HUES48 (cell line): ENCODE data around the gene MLLT3.

Source experiments
- H3K27ac ChIP-seq: one replicate; pipeline ENCODE4 v1.7.0; 2013; ENCODE audit warnings: low read depth, low read length, inconsistent platforms
- H3K27me3 ChIP-seq: 2 replicates; pipeline ENCODE4 v1.6.1; 2013; ENCODE audit warnings: mild to moderate bottlenecking, low read length; ENCODE audit not compliant: control insufficient read depth, insufficient read depth
- H3K36me3 ChIP-seq: 2 replicates; pipeline ENCODE4 v1.6.1; 2013; ENCODE audit warnings: low read length; ENCODE audit not compliant: control insufficient read depth, insufficient read depth
- H3K4me1 ChIP-seq: 2 replicates; pipeline ENCODE4 v1.6.1; 2013; ENCODE audit warnings: mild to moderate bottlenecking, low read length; ENCODE audit not compliant: control insufficient read depth, insufficient read depth
- H3K4me3 ChIP-seq: 2 replicates; pipeline ENCODE4 v1.5.1; 2013; ENCODE audit warnings: mild to moderate bottlenecking, low read depth, low read length
- H3K9ac ChIP-seq: 2 replicates; pipeline ENCODE4 v1.6.1; 2013; ENCODE audit warnings: mild to moderate bottlenecking, low read depth, low read length, moderate library complexity
- H3K9me3 ChIP-seq: 2 replicates; pipeline ENCODE4 v1.6.1; 2013; ENCODE audit warnings: low read length; ENCODE audit not compliant: control insufficient read depth, insufficient read depth

The MLLT3 gene

DNA sequence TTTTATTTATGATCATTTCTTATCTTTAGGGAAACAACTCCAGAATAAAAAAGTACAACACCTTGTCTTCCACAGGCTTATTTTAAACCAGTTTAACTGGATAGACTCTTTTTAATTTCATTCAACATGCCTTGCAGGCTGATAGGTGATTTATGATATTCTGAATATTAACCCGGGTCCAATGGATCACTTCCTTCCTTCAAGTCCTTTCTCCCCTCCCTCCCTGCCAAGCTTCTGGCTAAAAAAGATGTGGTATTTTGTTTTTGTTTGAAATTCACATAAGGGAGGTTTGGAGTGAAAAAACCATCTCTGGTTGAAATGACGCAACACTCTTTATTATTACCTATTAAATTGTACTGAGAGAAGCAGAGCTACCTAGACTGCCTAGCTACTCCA, 265.3 kb downstream of the MLLT3 start:
- Histone ChIP-seq H3K9ac (no peak overlapping the region), H3K4me1 (peaks cover 34% of the 10 kb centered on the region), H3K27me3 (no peaks in the 10 kb centered on the region), H3K27ac (peak overlapping the region; percentile 76), H3K36me3 (no peaks in the 10 kb centered on the region), H3K9me3 (no peaks in the 10 kb centered on the region), H3K4me3 (no peak overlapping the region)

- peak overlapping the region; percentile 44 for H3K4me3 ChIP-seq
- no peaks in the 10 kb centered on the region for H3K9me3 ChIP-seq
- H3K27me3 ChIP-seq = no peaks in the 10 kb centered on the region
- no peaks in the 10 kb centered on the region for H3K36me3 ChIP-seq
- peaks cover 34% of the 10 kb centered on the region for H3K4me1 ChIP-seq
- H3K27ac ChIP-seq = peak overlapping the region; percentile 76
- H3K9ac ChIP-seq = no peak overlapping the region
These were observed 265.8 kb downstream of the MLLT3 start for GRCh38 chr9:20356403-20357036.

- Histone ChIP-seq H3K4me3 (no peak overlapping the region), H3K27ac (no peak overlapping the region), H3K9ac (no peak overlapping the region), H3K27me3 (no peaks in the 10 kb centered on the region), H3K4me1 (peaks cover 41% of the 10 kb centered on the region), H3K9me3 (no peaks in the 10 kb centered on the region), H3K36me3 (no peaks in the 10 kb centered on the region)
These were observed 267.3 kb downstream of the MLLT3 start for GRCh38 chr9:20355022-20355421.

DNA sequence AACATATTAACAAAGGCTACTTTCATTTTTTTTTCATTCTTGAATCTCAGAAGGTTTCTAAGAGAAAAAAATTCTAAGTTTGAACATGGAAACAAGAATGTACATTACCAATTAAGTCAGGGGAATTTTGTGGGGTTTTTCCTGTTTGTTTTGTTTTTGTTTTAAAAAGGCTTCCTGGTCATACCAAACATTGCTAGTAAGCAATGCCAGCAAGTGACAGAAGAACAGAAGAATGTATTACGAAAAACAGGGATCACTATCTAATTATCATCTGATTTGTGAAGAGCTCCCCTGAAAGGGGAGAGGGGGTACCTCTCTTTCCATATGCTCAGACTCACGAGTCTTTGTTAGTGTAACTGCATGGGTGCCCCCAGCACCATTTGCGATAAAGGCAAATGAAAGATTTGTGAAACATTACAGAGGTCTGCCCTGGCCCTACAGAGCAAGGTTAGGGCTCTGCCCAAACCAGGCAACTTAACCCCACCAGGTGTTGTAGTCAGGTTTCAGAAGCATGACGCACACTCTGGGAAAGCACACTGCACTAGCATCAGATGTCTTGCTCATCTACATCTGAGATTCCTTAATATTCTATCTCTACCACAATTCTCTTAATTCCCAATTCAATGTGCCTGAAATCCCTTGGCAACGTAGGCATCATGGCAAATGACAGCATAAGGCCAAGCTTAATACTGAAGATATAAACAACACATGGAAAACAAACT, 268.2 kb downstream of the MLLT3 start:
- Histone ChIP-seq H3K9ac (no peak overlapping the region; the same call in 1 of the 2 replicates), H3K4me3 (no peak overlapping the region), H3K4me1 (peaks cover 41% of the 10 kb centered on the region), H3K27me3 (no peaks in the 10 kb centered on the region), H3K27ac (no peak overlapping the region), H3K36me3 (no peaks in the 10 kb centered on the region), H3K9me3 (no peaks in the 10 kb centered on the region)

DNA sequence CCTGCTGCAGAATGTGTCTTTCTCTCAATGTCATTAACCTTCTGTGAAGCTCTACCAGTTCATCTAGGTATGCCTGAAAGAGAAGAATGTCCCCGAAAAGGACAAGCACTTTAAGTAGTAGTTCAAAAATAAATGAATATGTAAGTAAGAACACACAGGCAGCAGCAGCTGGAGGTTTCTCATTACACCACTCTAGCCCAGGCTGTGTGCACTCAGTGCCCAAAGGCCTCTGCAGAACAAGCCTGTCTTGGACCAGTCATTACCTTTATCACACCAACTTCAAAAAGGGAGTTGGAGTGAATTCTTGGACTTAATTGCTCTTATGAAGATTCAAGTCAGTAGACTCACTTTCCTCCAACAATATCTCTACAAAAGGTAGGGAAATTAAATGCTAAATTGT, 268.8 kb downstream of the MLLT3 start:
- no peaks in the 10 kb centered on the region for H3K9me3 ChIP-seq
- H3K4me1 ChIP-seq = peaks cover 41% of the 10 kb centered on the region
- H3K27me3 ChIP-seq = no peaks in the 10 kb centered on the region
- no peak overlapping the region for H3K4me3 ChIP-seq
- H3K36me3 ChIP-seq = no peaks in the 10 kb centered on the region
- no peak overlapping the region for H3K27ac ChIP-seq
- no peak overlapping the region for H3K9ac ChIP-seq

- peaks cover 41% of the 10 kb centered on the region for H3K4me1 ChIP-seq
- no peak overlapping the region for H3K27ac ChIP-seq
- H3K9ac ChIP-seq = no peak overlapping the region
- no peaks in the 10 kb centered on the region for H3K9me3 ChIP-seq
- H3K4me3 ChIP-seq = no peak overlapping the region
- no peaks in the 10 kb centered on the region for H3K36me3 ChIP-seq
- no peaks in the 10 kb centered on the region for H3K27me3 ChIP-seq
These were observed 269.7 kb downstream of the MLLT3 start for GRCh38 chr9:20352591-20352990.

DNA sequence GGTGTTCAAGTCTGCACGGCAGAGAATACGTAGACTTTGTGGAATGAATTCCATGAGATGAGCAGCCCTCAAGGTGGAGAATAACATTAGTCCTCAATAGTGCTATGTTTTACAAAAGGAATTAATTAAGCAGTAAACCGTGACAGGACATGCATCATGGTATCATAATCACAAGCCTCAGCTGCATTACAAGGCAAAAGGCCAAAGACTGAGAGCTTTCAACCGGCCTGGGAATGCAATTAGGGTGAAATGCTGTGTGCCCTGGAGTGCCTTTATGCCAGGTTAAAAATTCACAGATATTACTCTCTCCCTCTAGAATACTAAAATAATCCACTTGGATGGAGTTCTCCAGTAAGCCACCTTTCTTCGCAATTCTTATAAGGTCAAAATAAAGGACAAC, 270.6 kb downstream of the MLLT3 start:
- no peaks in the 10 kb centered on the region for H3K9me3 ChIP-seq
- no peaks in the 10 kb centered on the region for H3K27me3 ChIP-seq
- H3K4me1 ChIP-seq = peaks cover 33% of the 10 kb centered on the region
- no peaks in the 10 kb centered on the region for H3K36me3 ChIP-seq
- H3K4me3 ChIP-seq = no peak overlapping the region
- no peak overlapping the region for H3K9ac ChIP-seq
- H3K27ac ChIP-seq = no peak overlapping the region

GRCh38 chr9:20349568-20349967, 272.7 kb downstream of the MLLT3 start:
- no peaks in the 10 kb centered on the region for H3K27me3 ChIP-seq
- H3K27ac ChIP-seq = no peak overlapping the region
- no peak overlapping the region for H3K9ac ChIP-seq
- H3K9me3 ChIP-seq = no peaks in the 10 kb centered on the region
- peaks cover 25% of the 10 kb centered on the region for H3K4me1 ChIP-seq
- no peaks in the 10 kb centered on the region for H3K36me3 ChIP-seq
- H3K4me3 ChIP-seq = no peak overlapping the region

DNA sequence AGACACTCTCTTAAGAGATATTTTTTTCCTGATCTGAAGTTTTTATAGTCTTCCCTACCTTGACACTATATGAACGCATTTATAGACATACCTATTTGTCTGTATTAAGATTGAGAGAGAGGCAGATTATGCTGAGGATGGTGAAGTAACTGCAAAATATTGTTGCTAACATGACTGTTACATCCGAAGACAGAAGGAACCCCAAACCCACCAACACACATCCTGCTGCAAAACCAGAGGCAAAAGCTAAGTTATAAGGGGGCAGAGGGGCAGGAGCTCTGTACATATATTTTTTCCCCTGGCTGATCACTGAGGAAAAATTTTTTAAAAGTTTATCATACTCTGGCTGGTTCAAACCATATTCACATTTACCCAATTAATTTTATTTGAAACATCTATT, 279.0 kb downstream of the MLLT3 start:
- Histone ChIP-seq H3K27me3 (no peaks in the 10 kb centered on the region), H3K27ac (no peak overlapping the region), H3K9me3 (no peaks in the 10 kb centered on the region)

GRCh38 chr9:20340511-20340861, 281.8 kb downstream of the MLLT3 start:
- H3K4me3 ChIP-seq = no peak overlapping the region
- H3K9ac ChIP-seq = no peak overlapping the region
- no peaks in the 10 kb centered on the region for H3K9me3 ChIP-seq
- H3K36me3 ChIP-seq = no peaks in the 10 kb centered on the region
- H3K4me1 ChIP-seq = peaks cover 16% of the 10 kb centered on the region
- H3K27ac ChIP-seq = no peak overlapping the region
- no peaks in the 10 kb centered on the region for H3K27me3 ChIP-seq

More for the DNA sequence above, 279.0 kb downstream of the MLLT3 start:
- peaks cover 16% of the 10 kb centered on the region for H3K4me1 ChIP-seq
- no peaks in the 10 kb centered on the region for H3K36me3 ChIP-seq
- no peak overlapping the region for H3K4me3 ChIP-seq
- H3K9ac ChIP-seq = no peak overlapping the region

- Histone ChIP-seq H3K27ac (no peak overlapping the region), H3K9ac (no peak overlapping the region), H3K9me3 (no peaks in the 10 kb centered on the region), H3K36me3 (no peaks in the 10 kb centered on the region), H3K27me3 (no peaks in the 10 kb centered on the region), H3K4me1 (peaks cover 16% of the 10 kb centered on the region), H3K4me3 (no peak overlapping the region)
These were observed 286.5 kb downstream of the MLLT3 start for GRCh38 chr9:20335668-20336332.
